Neural cell (in vitro differentiated cells): ENCODE data around the gene KCNJ5. TPM values are rescaled to one million over a fixed set of nuclear protein-coding genes. Genes with fewer than 3 reads are reported as not detected.
A peak's percentile ranks its signal among the peaks of the same experiment; 100 is the strongest.

Experiments
- H2AFZ ChIP-seq: fragments of 200-600, 300-800 bp; sonication (generic), shearing (Covaris generic); 2 replicates; pipeline ENCODE4 v1.6.0; 2014; ENCODE audit warnings: low read depth, mild to moderate bottlenecking, antibody characterized with exemption, low read length, moderate library complexity
- H3F3A ChIP-seq: fragments of 200-600 bp; shearing (Covaris generic); 2 replicates; pipeline ENCODE4 v1.6.1; 2016; ENCODE audit warnings: mild to moderate bottlenecking, moderate library complexity, mixed read lengths, antibody characterized with exemption, low read length; ENCODE audit not compliant: insufficient read depth, poor library complexity, severe bottlenecking
- H3K27ac ChIP-seq: fragments of 200-600, 300-800 bp; sonication (generic), shearing (Covaris generic); 2 replicates; pipeline ENCODE4 v1.5.1; 2014; ENCODE audit warnings: mild to moderate bottlenecking, low read length, moderate library complexity
- H3K27me3 ChIP-seq: fragments of 300-800, 200-600 bp; sonication (generic), shearing (Covaris generic); 2 replicates; pipeline ENCODE4 v1.6.0; 2014; ENCODE audit warnings: mild to moderate bottlenecking, low read depth, low read length, moderate library complexity; ENCODE audit not compliant: insufficient read depth
- H3K36me3 ChIP-seq: fragments of 300-800, 200-600 bp; sonication (generic), shearing (Covaris generic); 2 replicates; pipeline ENCODE4 v1.5.1; 2014; ENCODE audit warnings: mild to moderate bottlenecking, antibody characterized with exemption, low read length, moderate library complexity; ENCODE audit not compliant: insufficient read depth
- H3K4me2 ChIP-seq: fragments of 300-800, 200-600 bp; sonication (generic), shearing (Covaris generic); 2 replicates; pipeline ENCODE4 v1.6.0; 2014; ENCODE audit warnings: mild to moderate bottlenecking, low read length
- H3K4me3 ChIP-seq: fragments of 300-800, 200-600 bp; sonication (generic), shearing (Covaris generic); 2 replicates; pipeline ENCODE4 v1.5.1; 2014; ENCODE audit warnings: mild to moderate bottlenecking, low read length, moderate library complexity
- H3K79me2 ChIP-seq: fragments of 200-600 bp; shearing (Covaris generic); replicated peaks from 2 replicates; pipeline ENCODE4 v1.6.0; 2014; ENCODE audit warnings: mild to moderate bottlenecking, low read length, moderate library complexity; ENCODE audit not compliant: insufficient read depth
- H3K9ac ChIP-seq: fragments of 300-800, 200-600 bp; sonication (generic), shearing (Covaris generic); 2 replicates; pipeline ENCODE4 v1.6.1; 2016; ENCODE audit warnings: mild to moderate bottlenecking, low read length, mixed read lengths
- H3K9me2 ChIP-seq: fragments of 200-600 bp; shearing (Covaris generic); 2 replicates; pipeline ENCODE4 v1.6.1; 2016; ENCODE audit warnings: mild to moderate bottlenecking, low read length, mixed read lengths; ENCODE audit not compliant: insufficient read depth
- H3K9me3 ChIP-seq: fragments of 200-600, 300-800 bp; sonication (generic), shearing (Covaris generic); 2 replicates; pipeline ENCODE4 v1.6.1; 2016; ENCODE audit warnings: mild to moderate bottlenecking, mixed run types, low read length, moderate library complexity, mixed read lengths
- H4K20me1 ChIP-seq: fragments of 200-600 bp; shearing (Covaris generic); 2 replicates; pipeline ENCODE4 v1.6.1; 2016; ENCODE audit warnings: mild to moderate bottlenecking, mixed run types; ENCODE audit not compliant: insufficient read depth
- CTCF ChIP-seq: fragments of 450-650 bp; IDR thresholded peaks from 2 replicates; pipeline ENCODE4 v1.5.1; 2014; ENCODE audit warnings: antibody characterized with exemption, mild to moderate bottlenecking, moderate library complexity; ENCODE audit not compliant: poor library complexity, severe bottlenecking
- EP300 ChIP-seq: fragments of 450-650 bp; conservative IDR thresholded peaks from 2 replicates; pipeline ENCODE4 v1.6.1; 2014; ENCODE audit warnings: antibody characterized with exemption, mild to moderate bottlenecking, moderate library complexity; ENCODE audit not compliant: poor library complexity, severe bottlenecking
- EZH2 ChIP-seq: fragments of 200-600, 300-800 bp; shearing (Covaris generic), sonication (generic); IDR thresholded peaks from 2 replicates; pipeline ENCODE4 v1.6.1; 2014; ENCODE audit warnings: antibody characterized with exemption, low read length, borderline replicate concordance, mild to moderate bottlenecking; ENCODE audit not compliant: insufficient read depth, poor library complexity, severe bottlenecking
- POLR2AphosphoS5 ChIP-seq: IDR thresholded peaks from 2 replicates; pipeline ENCODE4 v1.6.1; 2012
- REST ChIP-seq: IDR thresholded peaks from 2 replicates; pipeline ENCODE4 v1.6.1; 2012; ENCODE audit warnings: borderline replicate concordance
- SMC3 ChIP-seq: fragments of 450-650 bp; conservative IDR thresholded peaks from 2 replicates; pipeline ENCODE4 v1.6.1; 2014; ENCODE audit warnings: antibody characterized with exemption, mild to moderate bottlenecking, moderate library complexity; ENCODE audit not compliant: poor library complexity
- polyA plus RNA-seq: library from polyadenylated mRNA; depleted of rRNA; stranded (reverse); fragments of >200 nt; gene quantifications from 2 replicates; pipeline ENCODE4 v1.2.3, GENCODE V29; 2014

Gene KCNJ5
- polyA plus RNA-seq, 1 donor from 2014 or later = 1.1 TPM

GRCh38 chr11:128904303-128904655 is 13.1 kb downstream of the KCNJ5 start:
- no peaks in the 10 kb centered on the region for H3K9me3 ChIP-seq
- no peaks in the 10 kb centered on the region for H3K9me2 ChIP-seq
- no peaks in the 10 kb centered on the region for H3K79me2 ChIP-seq
- no peak overlapping the region for H3K9ac ChIP-seq
- peaks cover 74% of the 10 kb centered on the region for H3K27me3 ChIP-seq
- no peak for TF ChIP-seq REST
- no peak for TF ChIP-seq EP300
- no peak for TF ChIP-seq EZH2
- no peak for TF ChIP-seq POLR2AphosphoS5
- TF ChIP-seq SMC3 = no peak
- no peak overlapping the region for H2AFZ ChIP-seq
- H3F3A ChIP-seq = no peaks in the 10 kb centered on the region
- no peaks in the 10 kb centered on the region for H3K36me3 ChIP-seq
- no peak overlapping the region for H3K4me2 ChIP-seq
- H3K27ac ChIP-seq = no peak overlapping the region
- no peaks in the 10 kb centered on the region for H4K20me1 ChIP-seq
- peak overlapping the region; percentile 54 for H3K4me3 ChIP-seq

GRCh38 chr11:128904656-128905344 is 13.6 kb downstream of the KCNJ5 start:
- no peaks in the 10 kb centered on the region for H3K9me3 ChIP-seq
- no peaks in the 10 kb centered on the region for H4K20me1 ChIP-seq
- H3F3A ChIP-seq = no peaks in the 10 kb centered on the region
- no peak overlapping the region for H3K27ac ChIP-seq
- no peak overlapping the region for H2AFZ ChIP-seq
- no peaks in the 10 kb centered on the region for H3K79me2 ChIP-seq
- H3K4me3 ChIP-seq = peak overlapping the region; percentile 54
- H3K36me3 ChIP-seq = no peaks in the 10 kb centered on the region
- H3K9ac ChIP-seq = peak overlapping the region; percentile 11
- H3K9me2 ChIP-seq = no peaks in the 10 kb centered on the region
- TF ChIP-seq CTCF (no peak), POLR2AphosphoS5 (no peak), SMC3 (no peak)
- H3K27me3 ChIP-seq = peaks cover 74% of the 10 kb centered on the region
- H3K4me2 ChIP-seq = no peak overlapping the region

GRCh38 chr11:128905345-128906184 is 14.4 kb downstream of the KCNJ5 start:
- Histone ChIP-seq H2AFZ (no peak overlapping the region), H3K4me3 (peak overlapping the region; percentile 54), H3K36me3 (no peaks in the 10 kb centered on the region), H3K79me2 (no peaks in the 10 kb centered on the region), H3K9ac (peak overlapping the region; percentile 11), H3K27ac (no peak overlapping the region), H3F3A (no peaks in the 10 kb centered on the region), H4K20me1 (no peaks in the 10 kb centered on the region), H3K27me3 (peaks cover 68% of the 10 kb centered on the region), H3K9me2 (no peaks in the 10 kb centered on the region), H3K9me3 (no peaks in the 10 kb centered on the region), H3K4me2 (no peak overlapping the region)
- TF ChIP-seq CTCF (no peak), REST (no peak)
